IMR-90 (cell line): ENCODE results near the gene SMAP1. TPM values are rescaled to one million over a fixed set of nuclear protein-coding genes. Genes with fewer than 3 reads are reported as not detected.

Source experiments
- ATAC-seq: fragments of 200-7000 bp; cut with Tn5 transposase; 2 replicates; pipeline ENCODE4 v1.9.1; 2020; ENCODE audit warnings: low read depth, mild to moderate bottlenecking, moderate library complexity
- BruUV-seq: library from RNA; stranded (reverse); fragments of 400-500 nt; replicated peaks from 2 replicates; lab custom pipeline; 2021; lab: Mats Ljungman, UMichigan
- CTCF ChIA-PET: fragments of 300-600 bp; formaldehyde crosslinking; extraction: SDS; loops from one replicate; lab custom pipeline; 2021; ENCODE audit warnings: antibody characterized with exemption; lab: Yijun Ruan, JAX
- POLR2A ChIA-PET: fragments of 300-600 bp; sonication (Branson Sonifier 250); formaldehyde crosslinking; loops from one replicate; lab custom pipeline; 2022; ENCODE audit warnings: antibody characterized with exemption; ENCODE audit not compliant: unreplicated experiment; lab: Charles Lee
- DNase-seq: peaks from one replicate; pipeline ENCODE4 v3.0.0; 2013
- H2AFZ ChIP-seq: replicated peaks from 2 replicates; pipeline ENCODE3; 2013; ENCODE audit warnings: low read length, mild to moderate bottlenecking; ENCODE audit not compliant: poor library complexity
- H2AK5ac ChIP-seq: 2 replicates; pipeline ENCODE4 v1.6.1; 2013; ENCODE audit warnings: low read depth, low read length, inconsistent platforms
- H2AK9ac ChIP-seq: replicated peaks from 2 replicates; pipeline ENCODE3; 2013; ENCODE audit warnings: mild to moderate bottlenecking, low read depth, low read length, moderate library complexity; ENCODE audit not compliant: poor library complexity
- H2BK120ac ChIP-seq: 2 replicates; pipeline ENCODE4 v1.6.1; 2013; ENCODE audit warnings: low read depth, low read length, inconsistent platforms
- H2BK15ac ChIP-seq: 3 replicates; pipeline ENCODE4 v1.6.1; 2013; ENCODE audit warnings: low read depth, low read length, inconsistent platforms
- H2BK20ac ChIP-seq: 2 replicates; pipeline ENCODE4 v1.6.1; 2013; ENCODE audit warnings: low read depth, mild to moderate bottlenecking, inconsistent platforms, low read length, moderate library complexity
- H2BK5ac ChIP-seq: 2 replicates; pipeline ENCODE4 v1.6.1; 2013; ENCODE audit warnings: mild to moderate bottlenecking, low read depth, low read length, inconsistent platforms; ENCODE audit not compliant: poor library complexity, severe bottlenecking
- H3K14ac ChIP-seq: replicated peaks from 2 replicates; pipeline ENCODE4 v1.6.1; 2013; ENCODE audit warnings: low read depth, low read length, inconsistent platforms
- H3K18ac ChIP-seq: 2 replicates; pipeline ENCODE4 v1.6.1; 2013; ENCODE audit warnings: low read depth, low read length, control low read depth
- H3K23ac ChIP-seq: 2 replicates; pipeline ENCODE4 v1.6.1; 2013; ENCODE audit warnings: low read depth, low read length, inconsistent platforms
- H3K27ac ChIP-seq: 2 replicates; pipeline ENCODE4 v1.5.1; 2013; ENCODE audit warnings: mild to moderate bottlenecking, control low read depth, low read length; ENCODE audit not compliant: insufficient read depth
- H3K27me3 ChIP-seq: 2 replicates; pipeline ENCODE4 v1.6.1; 2013; ENCODE audit warnings: low read length; ENCODE audit not compliant: control insufficient read depth, insufficient read depth
- H3K36me3 ChIP-seq: 2 replicates; pipeline ENCODE4 v1.6.1; 2013; ENCODE audit warnings: low read length, mixed read lengths; ENCODE audit not compliant: control insufficient read depth, insufficient read depth
- H3K4ac ChIP-seq: 2 replicates; pipeline ENCODE4 v1.6.1; 2013; ENCODE audit warnings: low read depth, low read length, inconsistent platforms
- H3K4me1 ChIP-seq: 2 replicates; pipeline ENCODE4 v1.6.1; 2013; ENCODE audit warnings: low read length, mixed read lengths; ENCODE audit not compliant: control insufficient read depth, insufficient read depth
- H3K4me2 ChIP-seq: 2 replicates; pipeline ENCODE4 v1.6.1; 2013; ENCODE audit warnings: low read depth, mild to moderate bottlenecking, control low read depth, low read length, moderate library complexity
- H3K4me3 ChIP-seq: 2 replicates; pipeline ENCODE4 v1.5.1; 2013; ENCODE audit warnings: low read depth, mild to moderate bottlenecking, control low read depth, low read length, moderate library complexity; ENCODE audit not compliant: insufficient read depth
- H3K56ac ChIP-seq: 2 replicates; pipeline ENCODE4 v1.6.1; 2013; ENCODE audit warnings: low read length, inconsistent platforms; ENCODE audit not compliant: insufficient read depth; ENCODE audit errors: extremely low read depth
- H3K79me1 ChIP-seq, 2 experiments: 2 replicates each; pipeline ENCODE4 v1.6.1; 2013; ENCODE audit warnings: low read length in 2 of 2, inconsistent platforms in 1 of 2, low read depth in 1 of 2
- H3K9ac ChIP-seq: 2 replicates; pipeline ENCODE4 v1.6.1; 2013; ENCODE audit warnings: low read depth, low read length, control low read depth
- H3K9me1 ChIP-seq: 2 replicates; pipeline ENCODE4 v1.6.1; 2013; ENCODE audit warnings: low read length, inconsistent platforms; ENCODE audit not compliant: insufficient read depth
- H3K9me3 ChIP-seq: 2 replicates; pipeline ENCODE4 v1.6.1; 2013; ENCODE audit warnings: low read length; ENCODE audit not compliant: control insufficient read depth, insufficient read depth
- H4K20me1 ChIP-seq: 2 replicates; pipeline ENCODE4 v1.6.1; 2013; ENCODE audit warnings: low read length, inconsistent platforms; ENCODE audit not compliant: insufficient read depth
- H4K5ac ChIP-seq: 2 replicates; pipeline ENCODE4 v1.6.1; 2013; ENCODE audit warnings: mild to moderate bottlenecking, low read depth, low read length, control low read depth
- H4K8ac ChIP-seq, 2 experiments: 2 replicates each; pipeline ENCODE4 v1.6.1; 2013; ENCODE audit warnings: low read depth in 2 of 2, low read length in 2 of 2, control low read depth in 1 of 2, inconsistent platforms in 1 of 2
- H4K91ac ChIP-seq: 2 replicates; pipeline ENCODE4 v1.6.1; 2013; ENCODE audit warnings: low read depth, low read length, inconsistent platforms; ENCODE audit not compliant: insufficient read depth
- BHLHE40 ChIP-seq: fragments of 150-350 bp; IDR thresholded peaks from 2 replicates; pipeline ENCODE4 v1.6.1; 2016; ENCODE audit warnings: mild to moderate bottlenecking, low read depth, low read length
- CEBPB ChIP-seq: IDR thresholded peaks from 2 replicates; pipeline ENCODE4 v1.6.1; 2012; ENCODE audit warnings: low read depth, low read length, improper control_type of control experiment
- CHD1 ChIP-seq: IDR thresholded peaks from 2 replicates; pipeline ENCODE4 v1.6.1; 2012; ENCODE audit warnings: low read depth, low read length, improper control_type of control experiment
- CTCF ChIP-seq: conservative IDR thresholded peaks from 2 replicates; pipeline ENCODE4 v1.5.1; 2012; ENCODE audit warnings: mild to moderate bottlenecking, low read depth, low read length, improper control_type of control experiment
- ELK1 ChIP-seq: fragments of 150-350 bp; IDR thresholded peaks from 2 replicates; pipeline ENCODE4 v1.6.1; 2016; ENCODE audit warnings: low read depth, mild to moderate bottlenecking, low read length, moderate library complexity, borderline replicate concordance
- FOS ChIP-seq: fragments of 150-350 bp; IDR thresholded peaks from 2 replicates; pipeline ENCODE4 v1.6.1; 2016; ENCODE audit warnings: low read depth, low read length
- MAFK ChIP-seq: IDR thresholded peaks from 2 replicates; pipeline ENCODE4 v1.6.1; 2012; ENCODE audit warnings: low read depth, low read length, improper control_type of control experiment
- MAZ ChIP-seq: IDR thresholded peaks from 2 replicates; pipeline ENCODE4 v1.6.1; 2012; ENCODE audit warnings: low read depth, mild to moderate bottlenecking, low read length, improper control_type of control experiment, moderate library complexity, borderline replicate concordance
- MXI1 ChIP-seq: IDR thresholded peaks from 2 replicates; pipeline ENCODE4 v1.6.1; 2012; ENCODE audit warnings: low read depth, mild to moderate bottlenecking, low read length, moderate library complexity, borderline replicate concordance
- NFE2L2 ChIP-seq: fragments of 150-350 bp; IDR thresholded peaks from 2 replicates; pipeline ENCODE4 v1.6.1; 2016; ENCODE audit warnings: low read depth, mild to moderate bottlenecking, low read length
- POLR2A ChIP-seq: IDR thresholded peaks from 2 replicates; pipeline ENCODE4 v1.6.1; 2012; ENCODE audit warnings: mild to moderate bottlenecking, low read depth, low read length
- RAD21 ChIP-seq: IDR thresholded peaks from 2 replicates; pipeline ENCODE4 v1.6.1; 2012; ENCODE audit warnings: low read length, improper control_type of control experiment
- RCOR1 ChIP-seq: IDR thresholded peaks from 2 replicates; pipeline ENCODE4 v1.6.1; 2012; ENCODE audit warnings: mild to moderate bottlenecking, low read length, improper control_type of control experiment; ENCODE audit not compliant: insufficient replicate concordance
- RFX5 ChIP-seq: IDR thresholded peaks from 2 replicates; pipeline ENCODE4 v1.8.0; 2012; ENCODE audit warnings: low read depth, mild to moderate bottlenecking, low read length, moderate library complexity
- SMC3 ChIP-seq: fragments of 150-350 bp; IDR thresholded peaks from 2 replicates; pipeline ENCODE4 v1.6.1; 2016; ENCODE audit warnings: low read depth, mild to moderate bottlenecking, antibody characterized with exemption, low read length, moderate library complexity
- WGBS, 2 experiments: methylation state at CpG; one replicate each; pipeline versions ENCODE4 v1.1.5 to v1.1.7; 2013; ENCODE audit warnings: missing lambda C conversion rate in 2 of 2; ENCODE audit not compliant: insufficient read length in 1 of 2; ENCODE audit errors: extremely low coverage in 2 of 2; 5-methylcytosine and 5-hydroxymethylcytosine counted together
- dilution Hi-C: fragments of 300-500 bp; cut with HindIII; formaldehyde crosslinking; loops from one replicate; pipeline ENCODE4 v1.14.3; 2018; ENCODE audit warnings: low sequenced_read_pairs; ENCODE audit not compliant: unreplicated experiment
- in situ Hi-C: fragments of 300-500 bp; cut with MboI; formaldehyde crosslinking; loops from 3 replicates; pipeline ENCODE4 v1.14.3; 2019; ENCODE audit warnings: low sequenced_read_pairs, inconsistent platforms, mixed read lengths
- intact Hi-C: fragments of 100-400 bp; cut with micrococcal nuclease; formaldehyde crosslinking; loops from 2 replicates; pipeline ENCODE4 v1.10.0; 2022
- polyA plus RNA-seq, 3 experiments: library from polyadenylated mRNA; depleted of rRNA; stranded (reverse); fragments of >200 nt; gene quantifications; 2 replicates each; pipeline ENCODE4 v1.2.3, GENCODE V29; 2012; ENCODE audit warnings: low replicate concordance in 1 of 3
- total RNA-seq: library from RNA; depleted of rRNA; stranded (reverse); fragments of >200 nt; gene quantifications from 2 replicates; pipeline ENCODE4 v1.2.3, GENCODE V29; 2012
- TF ChIP-seq, protein P1 (sequence below): fragments of 150-350 bp; IDR thresholded peaks from 2 replicates; pipeline ENCODE4 v1.6.1; 2017; ENCODE audit warnings: mild to moderate bottlenecking, antibody characterized with exemption, low read length, low read depth

SMAP1 gene
- total and polyA plus RNA-seq, 2 of the 4 experiments (the other 2 are of a cell fraction): 14.8 to 16.7 TPM

DNA sequence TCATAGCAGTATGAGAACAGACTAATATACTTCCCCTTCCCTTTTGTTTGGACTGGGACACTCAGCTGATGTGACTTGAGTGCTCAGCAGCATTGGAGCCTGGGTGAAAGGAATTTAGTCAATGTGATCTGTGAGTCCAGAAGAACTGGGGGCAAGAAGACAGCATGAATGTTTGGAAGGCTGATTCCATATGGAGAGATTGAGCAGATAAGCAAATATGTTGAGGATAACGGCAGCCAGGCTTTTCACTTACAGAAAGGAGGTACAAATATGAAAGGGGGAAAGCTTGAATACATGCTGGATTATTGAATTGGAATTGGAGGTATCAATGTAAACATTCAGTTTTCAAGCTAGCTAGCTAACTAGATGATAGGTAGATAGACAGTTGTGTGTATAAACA is 37.8 kb upstream of the SMAP1 start:
- ChIA-PET POLR2A (no interaction called here), CTCF (no interaction called here)
- Histone ChIP-seq H2BK20ac (no peak overlapping the region), H3K4me3 (no peak overlapping the region), H3K27ac (no peak overlapping the region), H3K9ac (no peak overlapping the region), H2AK5ac (no peak overlapping the region), H2BK120ac (no peak overlapping the region), H2AFZ (no peak overlapping the region), H2BK15ac (no peak overlapping the region), H4K91ac (no peak overlapping the region), H3K9me3 (no peaks in the 10 kb centered on the region), H4K8ac (no peak overlapping the region), H4K20me1 (no peaks in the 10 kb centered on the region), H3K4ac (no peak overlapping the region), H3K4me2 (no peak overlapping the region), H3K4me1 (no peaks in the 10 kb centered on the region), H3K9me1 (no peaks in the 10 kb centered on the region), H3K23ac (no peak overlapping the region), H2BK5ac (no peak overlapping the region), H3K18ac (no peak overlapping the region), H3K27me3 (no peaks in the 10 kb centered on the region), H3K14ac (no peak overlapping the region), H3K79me1 (no peaks in the 10 kb centered on the region), H3K36me3 (no peaks in the 10 kb centered on the region), H2AK9ac (no peak overlapping the region), H3K56ac (no peak overlapping the region), H4K5ac (no peak overlapping the region)
- in situ Hi-C loops: no loop called here
- dilution Hi-C loops: no loop called here
- no TSS peak for BruUV-seq
- WGBS, 2 experiments: no CpG with 5 or more reads among the region's 1 CpG
- no peak for DNase-seq
- no peak for TF ChIP-seq POLR2A
- no peak for TF ChIP-seq MXI1
- TF ChIP-seq FOS: no peak
- no peak for TF ChIP-seq CHD1
- no peak for TF ChIP-seq MAZ
- no peak for TF ChIP-seq BHLHE40
- no peak for TF ChIP-seq CTCF
- TF ChIP-seq RAD21: no peak
- TF ChIP-seq NFE2L2: no peak
- TF ChIP-seq ELK1: no peak
- TF ChIP-seq CEBPB: no peak
- TF ChIP-seq, protein P1, sequence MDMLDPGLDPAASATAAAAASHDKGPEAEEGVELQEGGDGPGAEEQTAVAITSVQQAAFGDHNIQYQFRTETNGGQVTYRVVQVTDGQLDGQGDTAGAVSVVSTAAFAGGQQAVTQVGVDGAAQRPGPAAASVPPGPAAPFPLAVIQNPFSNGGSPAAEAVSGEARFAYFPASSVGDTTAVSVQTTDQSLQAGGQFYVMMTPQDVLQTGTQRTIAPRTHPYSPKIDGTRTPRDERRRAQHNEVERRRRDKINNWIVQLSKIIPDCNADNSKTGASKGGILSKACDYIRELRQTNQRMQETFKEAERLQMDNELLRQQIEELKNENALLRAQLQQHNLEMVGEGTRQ: no peak
- no peak for TF ChIP-seq SMC3
- TF ChIP-seq MAFK: no peak
- TF ChIP-seq RFX5: no peak
- no peak for TF ChIP-seq RCOR1
- intact Hi-C loops: no loop called here
- no peak for ATAC-seq
